ENCODE measurements around the gene P4HB. TPM values are rescaled to one million over a fixed set of nuclear protein-coding genes. Genes with fewer than 3 reads are reported as not detected.

Gene P4HB
- total RNA-seq, 1 donor from 2014 or later, result 1,674 TPM

DNA sequence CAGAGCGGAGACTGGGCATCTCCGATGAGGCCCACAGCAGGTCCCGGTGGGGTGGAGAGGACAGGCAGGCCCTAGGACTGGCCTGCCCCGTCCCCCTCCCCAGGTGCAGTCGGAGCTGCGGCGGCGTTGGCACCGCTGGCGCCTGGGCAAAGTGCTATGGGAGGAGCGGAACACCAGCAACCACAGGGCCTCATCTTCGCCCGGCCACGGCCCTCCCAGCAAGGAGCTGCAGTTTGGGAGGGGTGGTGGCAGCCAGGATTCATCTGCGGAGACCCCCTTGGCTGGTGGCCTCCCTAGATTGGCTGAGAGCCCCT, 47.0 kb downstream of the P4HB start:
- DNase-seq (ENCODE audit: low read depth), result no peak

DNA sequence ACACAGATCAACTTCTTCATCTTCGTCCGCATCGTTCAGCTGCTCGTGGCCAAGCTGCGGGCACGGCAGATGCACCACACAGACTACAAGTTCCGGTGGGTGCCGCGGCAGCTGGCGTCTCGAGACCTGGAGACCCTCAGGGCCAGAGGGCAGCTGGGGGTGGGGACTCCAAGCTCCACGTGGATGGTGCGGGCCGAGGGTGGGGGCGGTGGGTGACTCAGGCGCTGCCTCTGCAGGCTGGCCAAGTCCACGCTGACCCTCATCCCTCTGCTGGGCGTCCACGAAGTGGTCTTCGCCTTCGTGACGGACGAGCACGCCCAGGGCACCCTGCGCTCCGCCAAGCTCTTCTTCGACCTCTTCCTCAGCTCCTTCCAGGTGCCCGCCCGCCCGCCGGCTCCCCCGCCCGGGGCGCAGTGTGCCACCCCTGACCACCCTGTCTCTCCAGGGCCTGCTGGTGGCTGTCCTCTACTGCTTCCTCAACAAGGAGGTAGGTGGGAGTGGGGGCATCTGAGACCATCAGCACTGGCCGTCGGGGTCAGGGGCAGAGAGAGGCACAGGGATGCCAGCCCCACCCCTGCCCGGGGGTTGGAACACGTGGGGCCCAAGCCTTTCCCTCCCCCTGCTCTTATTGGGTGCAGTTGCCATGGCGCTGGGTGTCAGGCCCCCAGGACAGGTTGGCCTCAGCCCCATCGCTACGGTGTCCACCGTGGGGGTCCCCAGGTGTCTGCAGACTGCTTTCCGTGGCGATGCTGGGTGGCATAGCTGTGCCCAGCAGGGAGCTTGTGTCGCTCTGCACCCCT, 47.6 kb downstream of the P4HB start:
- no peak for DNase-seq (ENCODE audit: low read depth)

DNA sequence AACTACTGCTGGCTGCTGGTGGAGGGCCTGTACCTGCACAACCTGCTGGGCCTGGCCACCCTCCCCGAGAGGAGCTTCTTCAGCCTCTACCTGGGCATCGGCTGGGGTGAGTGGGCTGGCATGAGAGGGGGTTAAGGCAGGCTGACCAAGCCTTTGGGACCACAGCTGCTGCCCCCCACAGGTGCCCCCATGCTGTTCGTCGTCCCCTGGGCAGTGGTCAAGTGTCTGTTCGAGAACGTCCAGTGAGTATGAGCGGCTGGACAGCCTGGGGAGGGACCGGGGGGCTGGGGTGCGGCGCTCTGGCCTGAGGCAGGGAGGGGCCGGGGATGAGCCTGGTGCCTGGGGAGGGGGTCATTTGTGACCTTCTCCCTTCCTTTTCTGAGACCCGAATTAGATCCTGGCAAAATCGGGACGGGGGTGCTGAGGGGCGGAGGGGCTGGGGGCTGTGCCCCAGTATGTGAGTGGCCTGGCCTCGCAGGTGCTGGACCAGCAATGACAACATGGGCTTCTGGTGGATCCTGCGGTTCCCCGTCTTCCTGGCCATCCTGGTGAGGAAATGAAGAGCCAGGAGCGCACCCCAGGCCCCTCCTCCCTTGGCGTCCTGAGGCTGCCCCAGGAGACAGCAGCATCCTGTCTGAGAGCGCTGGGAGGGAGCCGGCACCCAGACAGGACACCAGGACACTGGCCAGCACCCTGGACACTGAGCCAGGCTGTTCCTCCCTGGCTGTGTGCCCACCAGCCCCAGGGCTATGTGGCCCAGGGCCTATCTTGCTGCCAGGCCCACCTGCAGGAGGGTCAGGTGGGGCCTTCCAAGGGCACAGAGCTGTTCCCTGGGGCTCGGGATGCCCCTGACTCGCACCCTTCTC, 48.4 kb downstream of the P4HB start:
- no peak for DNase-seq (ENCODE audit: low read depth)

DNA sequence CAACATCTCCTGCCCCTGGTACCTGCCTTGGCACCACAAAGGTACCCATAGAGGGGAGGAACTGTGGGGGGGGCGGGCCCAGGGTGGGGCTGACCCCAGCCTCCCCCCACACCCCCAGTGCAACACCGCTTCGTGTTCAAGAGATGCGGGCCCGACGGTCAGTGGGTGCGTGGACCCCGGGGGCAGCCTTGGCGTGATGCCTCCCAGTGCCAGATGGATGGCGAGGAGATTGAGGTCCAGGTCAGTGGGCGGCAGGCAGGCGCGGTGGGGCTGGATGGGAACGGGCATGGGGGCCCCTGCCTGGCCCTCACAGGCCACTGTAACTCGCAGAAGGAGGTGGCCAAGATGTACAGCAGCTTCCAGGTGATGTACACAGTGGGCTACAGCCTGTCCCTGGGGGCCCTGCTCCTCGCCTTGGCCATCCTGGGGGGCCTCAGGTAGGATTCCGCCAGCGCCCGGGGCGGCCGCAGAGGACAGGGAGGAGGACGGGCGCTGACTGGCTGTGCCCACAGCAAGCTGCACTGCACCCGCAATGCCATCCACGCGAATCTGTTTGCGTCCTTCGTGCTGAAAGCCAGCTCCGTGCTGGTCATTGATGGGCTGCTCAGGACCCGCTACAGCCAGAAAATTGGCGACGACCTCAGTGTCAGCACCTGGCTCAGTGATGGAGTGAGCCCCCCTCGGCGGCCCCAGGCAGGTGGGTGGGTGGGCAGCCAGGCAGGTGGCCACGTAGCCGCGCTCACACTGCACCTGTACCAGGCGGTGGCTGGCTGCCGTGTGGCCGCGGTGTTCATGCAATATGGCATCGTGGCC, 49.2 kb downstream of the P4HB start:
- DNase-seq (ENCODE audit: low read depth), result no peak

DNA sequence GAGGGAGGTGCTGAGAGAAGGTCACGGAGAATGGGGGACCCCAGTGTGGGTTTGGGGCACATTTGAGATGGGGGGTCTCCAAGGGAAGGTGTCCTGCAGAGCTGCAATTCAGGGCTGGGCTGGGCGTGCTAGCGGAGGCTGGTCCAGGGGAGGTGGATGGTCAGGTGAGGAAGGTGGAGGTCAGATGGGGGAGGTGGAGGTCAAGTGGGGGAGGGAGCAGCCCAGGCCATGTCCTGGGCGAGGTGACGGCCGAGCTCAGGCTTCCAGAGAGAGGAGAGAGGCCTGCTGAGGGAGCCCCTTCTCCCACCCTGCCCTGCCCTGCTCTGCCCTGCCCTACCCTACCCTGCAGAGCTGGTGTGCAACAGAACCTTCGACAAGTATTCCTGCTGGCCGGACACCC, 49.9 kb downstream of the P4HB start:
- DNase-seq (ENCODE audit: low read depth), result no peak

DNA sequence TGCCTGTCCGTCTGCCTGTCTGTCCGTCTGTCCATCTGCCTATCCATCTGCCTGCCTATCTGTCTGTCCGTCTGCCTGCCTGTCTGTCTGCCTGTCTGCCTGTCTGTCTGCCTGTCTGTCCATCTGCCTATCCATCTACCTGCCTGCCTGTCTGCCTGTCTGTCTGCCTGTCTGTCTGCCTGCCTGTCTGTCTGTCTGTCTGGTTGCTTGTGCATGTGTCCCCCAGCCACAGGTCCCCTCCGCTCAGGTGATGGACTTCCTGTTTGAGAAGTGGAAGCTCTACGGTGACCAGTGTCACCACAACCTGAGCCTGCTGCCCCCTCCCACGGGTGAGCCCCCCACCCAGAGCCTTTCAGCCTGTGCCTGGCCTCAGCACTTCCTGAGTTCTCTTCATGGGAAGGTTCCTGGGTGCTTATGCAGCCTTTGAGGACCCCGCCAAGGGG, 50.8 kb downstream of the P4HB start:
- DNase-seq (ENCODE audit: low read depth), result no peak

DNA sequence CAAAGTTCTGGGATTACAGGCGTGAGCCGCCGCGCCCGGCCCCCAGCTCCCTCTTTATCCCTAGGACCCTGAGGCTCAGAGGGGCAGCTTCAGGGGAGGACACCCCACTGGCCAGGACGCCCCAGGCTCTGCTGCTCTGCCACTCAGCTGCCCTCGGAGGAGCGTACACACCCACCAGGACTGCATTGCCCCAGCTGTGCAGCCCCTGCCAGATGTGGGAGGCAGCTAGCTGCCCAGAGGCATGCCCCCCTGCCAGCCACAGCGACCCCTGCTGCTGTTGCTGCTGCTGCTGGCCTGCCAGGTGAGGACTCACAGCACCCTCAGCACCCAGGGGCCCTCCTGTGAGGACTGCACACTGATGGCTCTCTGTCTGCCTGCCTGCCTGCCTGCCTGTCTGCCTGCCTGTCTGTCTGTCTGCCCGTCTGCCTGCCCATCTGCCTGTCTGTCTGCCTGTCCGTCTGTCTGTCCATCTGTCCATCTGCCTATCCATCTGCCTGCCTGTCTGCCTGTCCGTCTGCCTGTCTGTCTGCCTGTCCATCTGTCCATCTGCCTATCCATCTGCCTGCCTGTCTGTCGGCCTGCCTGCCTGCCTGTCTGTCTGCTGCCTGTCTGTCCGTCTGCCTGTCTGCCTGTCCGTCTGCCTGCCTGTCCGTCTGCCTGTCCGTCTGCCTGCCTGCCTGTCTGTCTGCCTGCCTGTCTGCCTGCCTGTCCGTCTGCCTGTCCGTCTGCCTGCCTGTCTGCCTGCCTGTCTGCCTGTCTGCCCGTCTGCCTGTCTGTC, 51.4 kb downstream of the P4HB start:
- DNase-seq (ENCODE audit: low read depth), result no peak

DNA sequence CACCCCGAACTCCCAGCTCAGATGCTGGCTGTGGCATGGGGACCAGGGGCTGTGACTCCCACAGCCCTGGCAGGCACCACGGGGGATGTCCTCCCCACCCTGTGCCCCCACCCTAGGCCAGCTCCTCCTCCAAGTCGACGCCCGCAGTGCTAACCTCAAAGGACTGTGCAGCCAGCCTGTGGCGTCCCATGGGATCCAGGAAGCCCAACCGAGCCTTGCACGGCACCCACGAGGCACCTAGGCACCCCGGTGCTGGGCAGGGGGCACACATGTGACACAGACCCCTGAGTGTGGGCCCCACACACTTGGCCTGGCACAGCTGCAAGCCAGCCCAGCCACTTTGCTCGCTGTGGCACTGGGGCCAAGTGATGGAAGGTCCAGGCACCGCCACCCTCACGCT, 52.5 kb downstream of the P4HB start:
- DNase-seq (ENCODE audit: low read depth), result no peak

DNA sequence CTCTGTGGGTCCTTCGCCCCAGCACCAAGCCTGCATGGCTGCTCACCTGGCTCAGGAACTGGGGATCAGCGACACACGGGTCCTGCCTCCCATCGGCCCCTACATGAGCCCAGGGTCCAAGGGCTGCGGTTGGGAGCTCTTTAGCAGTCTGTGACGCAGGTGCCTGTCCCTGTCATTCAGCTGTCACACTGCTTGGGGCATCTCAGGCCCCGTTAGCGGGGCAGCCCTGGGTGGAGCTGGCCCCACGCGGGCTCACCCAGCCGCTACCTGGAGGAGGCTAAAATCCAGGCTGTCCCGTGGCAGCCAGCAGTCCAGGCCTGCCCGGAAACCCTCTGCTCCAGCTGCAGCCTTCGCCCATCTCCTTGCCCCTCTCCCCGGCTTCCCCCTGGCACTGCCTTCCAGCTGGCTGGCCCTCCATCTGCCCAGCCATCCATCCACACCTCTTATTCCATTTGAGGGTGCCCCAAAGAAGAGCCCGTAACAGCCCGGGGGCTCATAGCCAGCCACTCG, 53.1 kb downstream of the P4HB start:
- no peak for DNase-seq (ENCODE audit: low read depth)

DNA sequence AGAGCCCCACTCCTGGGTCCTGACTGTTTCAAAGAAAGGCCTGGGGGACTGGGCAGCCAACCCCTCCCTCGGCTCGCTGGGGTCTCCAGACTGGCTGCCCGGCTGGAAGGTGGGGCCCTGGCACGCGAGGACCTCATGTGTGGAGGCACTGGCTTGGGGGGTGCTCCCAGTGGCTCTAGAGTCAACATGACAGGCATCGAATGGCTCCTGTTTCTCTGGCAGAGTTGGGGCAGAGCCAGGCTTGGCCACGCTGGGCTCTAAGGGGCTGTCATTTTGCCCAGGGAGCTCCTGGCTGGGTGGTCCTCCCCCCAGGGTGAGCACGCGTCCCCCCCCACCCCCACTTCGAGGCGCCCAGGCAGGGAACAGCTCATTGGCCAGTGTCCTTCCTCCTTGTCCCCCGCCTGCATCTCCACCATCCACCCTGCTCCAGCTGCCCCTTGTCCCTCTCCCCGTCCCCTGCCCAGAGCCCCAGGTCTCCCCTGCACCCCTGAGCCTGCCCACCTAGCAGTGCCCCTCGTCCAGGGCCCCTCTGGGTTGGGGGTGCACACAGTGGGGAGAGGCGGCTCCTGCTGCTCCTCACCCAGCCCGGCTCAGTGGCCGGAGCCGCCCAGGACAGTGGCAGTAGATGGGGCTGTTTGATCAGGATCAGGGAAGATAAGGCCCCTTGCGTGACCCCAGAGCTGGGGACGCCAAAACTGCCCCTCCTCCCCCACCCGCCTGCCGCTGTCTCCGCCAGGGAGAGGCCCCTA, 53.7 kb downstream of the P4HB start:
- DNase-seq (ENCODE audit: low read depth), result no peak

DNA sequence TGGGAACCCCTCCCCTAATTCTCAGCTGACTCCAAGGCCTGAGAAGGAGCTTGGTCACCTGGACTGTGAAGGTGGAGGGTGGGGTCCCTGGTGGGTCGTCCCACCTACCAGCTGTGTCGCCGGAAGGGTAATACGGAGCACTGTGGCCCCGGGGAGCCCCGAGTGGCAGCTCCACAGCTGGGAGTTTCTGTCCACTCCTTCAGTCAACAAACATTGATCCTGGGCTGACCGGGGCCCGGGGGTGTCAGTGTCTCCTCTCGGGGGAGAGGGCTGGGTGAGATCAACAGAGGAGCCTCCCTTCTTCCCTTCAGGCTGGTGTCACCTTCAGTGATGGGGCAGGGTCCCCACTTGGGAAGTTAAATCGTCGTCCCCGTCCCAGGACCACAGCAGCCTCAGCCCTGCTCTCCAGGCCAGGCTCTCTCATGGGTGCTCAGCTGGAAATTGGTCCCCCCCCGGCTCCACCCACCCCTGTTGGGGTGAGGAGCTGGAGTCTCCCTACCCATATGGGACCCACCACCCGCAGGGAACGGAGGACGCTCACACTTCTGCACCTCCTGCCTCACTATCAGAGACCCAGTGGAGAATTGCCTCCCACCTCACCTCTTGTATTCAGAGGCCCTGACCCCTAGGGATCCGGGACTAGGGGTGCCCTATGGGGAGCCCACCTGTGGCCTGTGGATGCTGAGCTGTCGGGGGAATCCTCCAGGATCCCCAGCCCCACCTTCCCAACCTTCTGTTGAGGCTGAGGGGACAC, 54.5 kb downstream of the P4HB start:
- no peak for DNase-seq (ENCODE audit: low read depth)

DNA sequence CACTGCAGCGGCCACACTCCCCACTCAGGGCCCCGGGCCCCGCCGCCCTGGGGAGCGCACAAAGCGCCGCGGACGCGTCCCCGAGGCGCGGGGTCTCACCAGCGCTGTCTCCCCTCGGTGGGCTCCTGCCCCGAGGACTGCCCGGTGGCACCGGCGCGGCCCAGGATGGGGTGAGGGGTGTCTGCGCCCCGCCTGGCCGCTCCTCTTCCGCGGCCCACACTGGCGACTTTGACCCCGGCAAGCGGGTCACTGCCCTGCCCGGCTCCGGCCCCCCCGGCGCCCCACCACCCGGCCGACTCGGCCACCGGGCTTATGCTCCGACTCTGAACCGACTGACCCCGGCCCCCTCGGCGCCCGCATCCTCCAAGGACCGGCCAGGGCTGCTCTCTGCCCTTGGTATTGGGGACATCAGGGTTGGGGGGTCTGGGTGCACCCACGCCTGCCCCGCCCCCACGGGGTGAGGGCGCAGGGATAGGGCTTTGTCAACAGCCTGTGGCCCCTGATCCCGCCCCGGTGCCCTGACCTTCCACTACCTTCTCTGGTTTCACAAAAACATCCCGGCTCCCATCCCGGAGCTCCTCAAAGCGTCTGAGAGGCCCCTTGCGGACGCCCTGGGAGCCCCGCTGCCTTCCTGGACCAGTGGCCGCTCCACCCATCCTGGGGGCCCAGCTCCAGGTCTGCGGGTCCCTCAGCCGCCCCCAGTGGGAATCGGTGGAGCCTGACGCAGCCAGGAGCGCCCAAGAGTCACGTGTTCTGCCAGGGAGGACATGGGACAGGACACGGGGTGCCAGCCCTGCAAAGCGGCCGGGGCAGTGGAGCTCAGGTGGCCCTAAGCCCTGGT, 55.6 kb downstream of the P4HB start:
- no peak for DNase-seq (ENCODE audit: low read depth)

DNA sequence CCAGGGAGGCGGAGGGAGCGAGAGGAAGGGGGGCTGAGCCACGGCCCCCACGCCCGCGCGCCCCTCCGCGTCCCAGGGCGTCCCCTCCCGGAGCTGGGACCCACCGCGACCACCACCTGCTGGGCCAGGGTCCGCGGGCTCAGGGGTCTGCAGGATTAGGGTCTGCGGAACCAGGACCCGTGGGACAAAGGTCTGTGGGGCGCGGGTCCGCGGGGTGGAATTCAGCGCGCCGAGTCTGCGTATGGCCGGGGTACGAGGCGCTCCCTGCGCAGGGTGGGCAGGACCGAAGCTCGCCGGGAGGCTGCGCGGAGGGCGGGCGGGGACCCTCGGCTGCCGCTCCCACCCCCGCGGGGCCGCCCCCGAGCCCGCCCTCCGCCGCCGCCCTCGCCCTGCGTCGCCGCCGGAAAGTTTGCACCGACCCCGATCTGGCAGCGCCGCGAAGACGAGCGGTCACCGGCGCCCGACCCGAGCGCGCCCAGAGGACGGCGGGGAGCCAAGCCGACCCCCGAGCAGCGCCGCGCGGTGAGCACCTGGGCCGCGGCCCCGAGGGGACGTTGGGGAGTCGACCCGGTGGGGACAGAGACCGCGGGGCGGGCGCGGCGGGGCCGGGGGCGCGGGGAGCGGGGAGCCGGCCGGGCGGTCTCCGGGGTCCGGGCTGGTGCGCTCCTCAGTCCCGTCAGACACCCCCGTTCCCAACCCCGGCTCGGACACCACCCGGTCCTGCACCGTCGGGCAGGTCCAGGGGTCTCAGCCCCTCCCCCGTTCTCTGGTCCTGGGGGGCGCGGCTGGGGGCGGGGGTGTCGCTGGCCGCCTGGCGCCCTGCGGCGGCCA, 56.4 kb downstream of the P4HB start, which contains the start of gene GCGR:
Gene GCGR, plus strand, starts transcription at position 423 of the 831 bp plus-strand sequence. CDS start 4,869 bp downstream, outside the sequence.
- DNase-seq (ENCODE audit: low read depth), result no peak

DNA sequence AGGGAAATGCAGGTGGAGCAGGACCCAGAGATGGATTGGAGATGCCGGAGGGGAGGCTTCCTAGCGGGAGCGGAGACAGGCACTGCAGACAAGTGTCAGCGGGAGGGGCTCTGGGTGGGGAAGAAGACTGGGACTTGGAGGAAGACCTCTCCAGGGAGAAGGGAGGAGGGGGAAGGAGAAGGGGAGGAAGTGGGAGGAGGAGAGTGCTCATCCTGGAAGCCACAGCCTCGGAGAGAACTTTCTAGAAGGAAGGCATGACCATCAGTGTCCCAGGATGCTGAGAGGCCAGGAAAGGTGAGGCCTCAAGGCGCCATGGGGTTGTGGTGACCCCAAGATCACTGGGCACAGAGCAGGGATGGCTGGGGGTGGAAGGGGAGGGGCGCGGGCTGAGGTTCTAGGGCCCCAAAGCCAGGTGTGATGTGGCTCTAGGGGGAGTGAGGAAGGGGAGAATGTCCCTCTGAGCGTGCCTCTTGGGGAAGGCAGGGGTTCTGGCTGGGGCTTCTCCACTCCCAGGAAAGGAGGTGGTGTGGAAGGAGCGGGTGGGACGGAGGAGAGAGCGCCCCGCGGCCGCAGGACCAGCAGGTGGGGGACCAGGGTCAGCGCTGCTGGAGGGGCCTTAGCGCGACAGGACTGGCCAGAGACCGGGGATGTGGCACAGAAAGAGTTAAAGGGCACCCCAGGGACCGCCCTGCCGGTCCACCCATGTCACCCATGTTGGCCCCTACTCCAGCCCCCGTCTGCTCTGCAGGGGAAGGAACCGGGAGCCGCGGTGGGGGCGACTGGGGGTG, 57.3 kb downstream of the P4HB start:
- no peak for DNase-seq (ENCODE audit: low read depth)

DNA sequence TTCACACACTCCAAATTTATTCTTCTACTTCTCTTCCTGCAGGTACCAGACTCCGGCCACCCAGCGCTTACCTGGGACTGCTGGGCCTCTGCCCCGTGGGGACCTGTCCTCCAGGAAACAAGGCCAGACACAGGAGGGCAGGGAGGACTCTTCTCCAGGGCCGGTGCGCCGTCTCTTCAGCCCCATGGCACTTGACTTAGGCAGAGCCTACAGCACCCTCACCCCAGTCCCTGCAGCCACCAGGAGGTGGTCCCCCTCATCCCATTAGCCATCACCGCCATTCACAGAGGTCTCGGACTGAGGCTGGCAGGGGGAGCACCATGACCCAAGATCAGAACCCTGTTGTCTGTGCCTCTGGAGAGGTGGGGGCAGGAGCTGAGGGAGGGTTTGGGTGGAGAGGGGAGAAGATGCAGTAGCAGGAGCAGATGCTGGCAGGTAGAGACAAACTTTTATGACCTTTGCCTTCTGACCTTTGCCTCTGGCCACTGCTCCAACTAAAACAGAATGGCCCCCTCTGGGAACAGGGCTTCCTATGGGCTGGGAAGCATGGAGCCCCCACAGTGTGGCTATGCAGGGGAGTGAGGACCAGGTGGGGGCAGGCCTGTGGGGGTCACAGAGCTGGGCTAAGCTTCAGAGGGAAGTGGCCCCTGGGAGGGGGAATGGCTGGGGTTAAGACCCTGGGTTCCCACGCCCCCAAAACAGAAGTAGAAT, 58.1 kb downstream of the P4HB start:
- DNase-seq (ENCODE audit: low read depth), result no peak

DNA sequence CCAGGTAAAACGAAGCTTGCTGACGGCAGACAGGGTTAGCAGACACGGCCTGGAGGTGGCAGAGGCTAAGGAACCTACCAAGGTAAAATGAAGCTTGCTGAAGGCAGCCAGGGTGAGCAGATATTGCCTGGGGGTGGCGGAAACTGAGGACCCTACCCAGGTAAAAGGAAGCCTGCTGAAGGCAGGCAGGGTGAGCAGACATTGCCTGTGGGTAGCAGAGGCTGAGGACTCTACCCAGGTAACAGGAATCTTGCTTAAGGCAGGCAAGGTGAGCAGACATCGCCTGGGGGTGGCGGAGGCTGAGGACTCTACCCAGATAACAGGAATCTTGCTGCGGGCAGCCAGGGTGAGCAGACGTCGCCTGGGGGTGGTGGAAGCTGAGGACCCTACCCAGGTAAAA, 59.0 kb downstream of the P4HB start:
- DNase-seq (ENCODE audit: low read depth), result no peak
